A549 (cell line): ENCODE data around the gene HMX1.

ENCODE experiments used
- CTCF ChIP-seq: fragments of >200 bp; sonication (Bioruptor Twin); formaldehyde crosslinking; IDR thresholded peaks from 3 replicates; pipeline ENCODE4 v1.5.1; 2016
- GATA3 ChIP-seq: IDR thresholded peaks from 2 replicates; pipeline ENCODE4 v1.6.1; 2012; ENCODE audit warnings: borderline replicate concordance
- KDM1A ChIP-seq: fragments of 200-600 bp; sonication (generic); IDR thresholded peaks from 2 replicates; pipeline ENCODE4 v1.6.1; 2016; ENCODE audit warnings: low read depth, mild to moderate bottlenecking
- MAX ChIP-seq: IDR thresholded peaks from 2 replicates; pipeline ENCODE4 v1.6.1; 2012
- MAZ ChIP-seq: fragments of 150-350 bp; IDR thresholded peaks from 2 replicates; pipeline ENCODE4 v1.6.1; 2014; ENCODE audit warnings: antibody characterized with exemption, low read depth, low read length, borderline replicate concordance
- NR3C1 ChIP-seq: fragments of >200 bp; sonication (Bioruptor Twin); formaldehyde crosslinking; IDR thresholded peaks from 3 replicates; pipeline ENCODE4 v1.6.1; 2017
- PBX3 ChIP-seq: IDR thresholded peaks from 2 replicates; pipeline ENCODE4 v1.6.1; 2012
- POLR2A ChIP-seq: IDR thresholded peaks from 2 replicates; pipeline ENCODE4 v1.6.1; 2012; ENCODE audit warnings: mild to moderate bottlenecking, low read length
- ZSCAN20 ChIP-seq: fragments of 250-450 bp; sonication (Bioruptor Pico); IDR thresholded peaks from 2 replicates; pipeline ENCODE4 v1.8.0; 2022; ENCODE audit warnings: mild to moderate bottlenecking, moderate library complexity
- TF ChIP-seq, protein P1 (sequence below): fragments of 250-450 bp; sonication (Bioruptor Pico); IDR thresholded peaks from 2 replicates; pipeline ENCODE4 v1.5.0; 2020; ENCODE audit warnings: low read depth, mild to moderate bottlenecking, moderate library complexity
- TF ChIP-seq, protein P2 (sequence below): fragments of 200-600 bp; sonication (generic); IDR thresholded peaks from 2 replicates; pipeline ENCODE4 v1.6.1; 2016; ENCODE audit warnings: antibody characterized with exemption, mild to moderate bottlenecking, moderate library complexity

DNA sequence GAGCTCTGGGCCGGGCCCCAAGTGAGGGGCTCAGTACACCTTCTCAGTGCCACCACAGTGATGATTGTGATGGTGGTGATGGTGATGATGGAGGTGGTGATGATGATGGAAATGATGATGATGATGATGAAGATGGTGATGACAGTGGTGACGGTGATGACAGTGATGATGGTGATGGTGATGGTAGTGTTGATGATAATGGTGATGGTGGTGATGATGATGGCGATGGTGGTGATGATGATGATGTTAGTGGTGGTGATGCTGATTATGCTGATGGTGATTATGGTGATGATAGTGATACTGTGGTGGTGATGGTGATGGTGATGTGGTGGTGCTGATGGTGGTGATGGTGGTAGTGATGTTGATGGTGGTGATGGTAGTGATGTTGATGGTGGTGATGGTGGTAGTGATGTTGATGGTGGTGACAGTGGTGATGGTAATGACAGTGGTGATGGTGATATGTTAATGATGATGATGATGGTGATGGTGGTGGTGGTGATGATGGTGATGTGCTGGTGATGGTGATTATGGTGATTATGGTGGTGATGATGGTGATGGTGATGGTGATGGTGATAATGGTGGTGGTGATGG lies 29.9 kb downstream of the HMX1 start:
- TF ChIP-seq CTCF (no peak), MAX (no peak), POLR2A (no peak), KDM1A (no peak), GATA3 (no peak), NR3C1 (no peak), PBX3 (no peak), ZSCAN20 (CRISPR knock-in tag) (no peak), MAZ (no peak)
- TF ChIP-seq, protein P1, sequence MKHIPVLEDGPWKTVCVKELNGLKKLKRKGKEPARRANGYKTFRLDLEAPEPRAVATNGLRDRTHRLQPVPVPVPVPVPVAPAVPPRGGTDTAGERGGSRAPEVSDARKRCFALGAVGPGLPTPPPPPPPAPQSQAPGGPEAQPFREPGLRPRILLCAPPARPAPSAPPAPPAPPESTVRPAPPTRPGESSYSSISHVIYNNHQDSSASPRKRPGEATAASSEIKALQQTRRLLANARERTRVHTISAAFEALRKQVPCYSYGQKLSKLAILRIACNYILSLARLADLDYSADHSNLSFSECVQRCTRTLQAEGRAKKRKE (CRISPR knock-in tag) = no peak
- TF ChIP-seq, protein P2, sequence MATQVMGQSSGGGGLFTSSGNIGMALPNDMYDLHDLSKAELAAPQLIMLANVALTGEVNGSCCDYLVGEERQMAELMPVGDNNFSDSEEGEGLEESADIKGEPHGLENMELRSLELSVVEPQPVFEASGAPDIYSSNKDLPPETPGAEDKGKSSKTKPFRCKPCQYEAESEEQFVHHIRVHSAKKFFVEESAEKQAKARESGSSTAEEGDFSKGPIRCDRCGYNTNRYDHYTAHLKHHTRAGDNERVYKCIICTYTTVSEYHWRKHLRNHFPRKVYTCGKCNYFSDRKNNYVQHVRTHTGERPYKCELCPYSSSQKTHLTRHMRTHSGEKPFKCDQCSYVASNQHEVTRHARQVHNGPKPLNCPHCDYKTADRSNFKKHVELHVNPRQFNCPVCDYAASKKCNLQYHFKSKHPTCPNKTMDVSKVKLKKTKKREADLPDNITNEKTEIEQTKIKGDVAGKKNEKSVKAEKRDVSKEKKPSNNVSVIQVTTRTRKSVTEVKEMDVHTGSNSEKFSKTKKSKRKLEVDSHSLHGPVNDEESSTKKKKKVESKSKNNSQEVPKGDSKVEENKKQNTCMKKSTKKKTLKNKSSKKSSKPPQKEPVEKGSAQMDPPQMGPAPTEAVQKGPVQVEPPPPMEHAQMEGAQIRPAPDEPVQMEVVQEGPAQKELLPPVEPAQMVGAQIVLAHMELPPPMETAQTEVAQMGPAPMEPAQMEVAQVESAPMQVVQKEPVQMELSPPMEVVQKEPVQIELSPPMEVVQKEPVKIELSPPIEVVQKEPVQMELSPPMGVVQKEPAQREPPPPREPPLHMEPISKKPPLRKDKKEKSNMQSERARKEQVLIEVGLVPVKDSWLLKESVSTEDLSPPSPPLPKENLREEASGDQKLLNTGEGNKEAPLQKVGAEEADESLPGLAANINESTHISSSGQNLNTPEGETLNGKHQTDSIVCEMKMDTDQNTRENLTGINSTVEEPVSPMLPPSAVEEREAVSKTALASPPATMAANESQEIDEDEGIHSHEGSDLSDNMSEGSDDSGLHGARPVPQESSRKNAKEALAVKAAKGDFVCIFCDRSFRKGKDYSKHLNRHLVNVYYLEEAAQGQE = no peak
